ENCODE results near the gene ITGB4. TPM values are rescaled to one million over a fixed set of nuclear protein-coding genes. Genes with fewer than 3 reads are reported as not detected.

ITGB4 gene
- polyA plus RNA-seq, 3 donors: 0.09 to 0.82 TPM; not detected in 1

- Histone ChIP-seq H4K20me1 (ENCODE audit: insufficient read depth, low read length) (no peaks in the 10 kb centered on the region), H3K9ac (ENCODE audit: insufficient read depth, low read length, poor library complexity, severe bottlenecking) (no peak overlapping the region), H3K4me2 (replicated peaks; ENCODE audit: extremely low read depth, low read length, poor library complexity, severe bottlenecking) (no peak overlapping the region), H3K4me1 (ENCODE audit: control insufficient read depth in 1 of 2, insufficient read depth in 2 of 2, low read length in 2 of 2) (no peaks in the 10 kb centered on the region), H3K4me3 (replicated peaks in 1 of 3; ENCODE audit: low read depth in 2 of 3, low read length in 3 of 3) (no peak overlapping the region), H3K27me3 (ENCODE audit: control insufficient read depth in 2 of 2, insufficient read depth in 2 of 2, low read length in 2 of 2) (no peaks in the 10 kb centered on the region), H3K79me2 (ENCODE audit: insufficient read depth, low read length) (peaks cover 45% of the 10 kb centered on the region), H3K27ac (ENCODE audit: low read depth in 1 of 2, low read length in 2 of 2) (no peak overlapping the region), H3K36me3 (replicated peaks in 1 of 2; ENCODE audit: control insufficient read depth in 1 of 2, insufficient read depth in 2 of 2, low read length in 2 of 2) (peaks cover 21 to 68% of the 10 kb centered on the region in 2 donors), H2AFZ (ENCODE audit: insufficient read depth, low read depth, low read length, poor library complexity, severe bottlenecking) (no peak overlapping the region), H3K9me3 (replicated peaks in 1 of 2; ENCODE audit: control insufficient read depth in 1 of 2, insufficient read depth in 1 of 2, low read length in 2 of 2) (no peaks in the 10 kb centered on the region)
- H3K27me3 Mint-ChIP-seq (ENCODE audit: low read depth in 3 of 3): no peaks in the 10 kb centered on the region
- TF ChIP-seq CTCF (IDR thresholded peaks at IDR 0.05): no peak
- H3K9me3 Mint-ChIP-seq: peaks cover 0 to 2% (median 0%) of the 10 kb centered on the region in 7 donors
- no peak overlapping the region for H3K4me3 Mint-ChIP-seq
- intact Hi-C loops (cut with micrococcal nuclease): no loop called here
- no peak for DNase-seq
- H3K4me1 Mint-ChIP-seq: no peaks in the 10 kb centered on the region
- 100% methylated on average over 1 of the region's 8 CpGs for WGBS (ENCODE audit: insufficient coverage)
- peaks cover 48 to 64% of the 10 kb centered on the region in 2 donors for H3K36me3 Mint-ChIP-seq
- peak overlapping the region in 1 of 7 donors; percentile 53 for H3K27ac Mint-ChIP-seq
These were observed 74.8 kb downstream of the ITGB4 start for GRCh38 chr17:75795820-75796607.

- H3K4me1 ChIP-seq (ENCODE audit: control insufficient read depth in 1 of 2, insufficient read depth in 2 of 2, low read length in 2 of 2): no peaks in the 10 kb centered on the region
- Mint-ChIP-seq H3K27me3 (ENCODE audit: low read depth in 3 of 3) (no peaks in the 10 kb centered on the region), H3K9me3 (peaks cover 0 to 2% (median 0%) of the 10 kb centered on the region in 7 donors), H3K27ac (no peak overlapping the region), H3K36me3 (peaks cover 32 to 59% of the 10 kb centered on the region in 2 donors), H3K4me1 (no peaks in the 10 kb centered on the region), H3K4me3 (no peak overlapping the region)
- WGBS (ENCODE audit: insufficient coverage): 93% methylated on average over 2 of the region's 4 CpGs
- no peak for TF ChIP-seq CTCF (IDR thresholded peaks at IDR 0.05)
- no peak for DNase-seq
- no peaks in the 10 kb centered on the region for H3K9me3 ChIP-seq (replicated peaks in 1 of 2; ENCODE audit: control insufficient read depth in 1 of 2, insufficient read depth in 1 of 2, low read length in 2 of 2)
- no peak overlapping the region for H3K9ac ChIP-seq (ENCODE audit: insufficient read depth, low read length, poor library complexity, severe bottlenecking)
- intact Hi-C loops (cut with micrococcal nuclease): no loop called here
- no peaks in the 10 kb centered on the region for H3K27me3 ChIP-seq (ENCODE audit: control insufficient read depth in 2 of 2, insufficient read depth in 2 of 2, low read length in 2 of 2)
- no peak overlapping the region for H3K4me2 ChIP-seq (replicated peaks; ENCODE audit: extremely low read depth, low read length, poor library complexity, severe bottlenecking)
- H3K36me3 ChIP-seq (replicated peaks in 1 of 2; ENCODE audit: control insufficient read depth in 1 of 2, insufficient read depth in 2 of 2, low read length in 2 of 2): peaks cover 16 to 45% of the 10 kb centered on the region in 2 donors
- H4K20me1 ChIP-seq (ENCODE audit: insufficient read depth, low read length): no peaks in the 10 kb centered on the region
- H2AFZ ChIP-seq (ENCODE audit: insufficient read depth, low read depth, low read length, poor library complexity, severe bottlenecking): no peak overlapping the region
- H3K4me3 ChIP-seq (replicated peaks in 1 of 3; ENCODE audit: low read depth in 2 of 3, low read length in 3 of 3): no peak overlapping the region
- H3K79me2 ChIP-seq (ENCODE audit: insufficient read depth, low read length): peaks cover 20% of the 10 kb centered on the region
- H3K27ac ChIP-seq (ENCODE audit: low read depth in 1 of 2, low read length in 2 of 2): no peak overlapping the region
These were observed 78.1 kb downstream of the ITGB4 start for GRCh38 chr17:75799402-75799801.

Data from CD14-positive monocyte (primary cell).